Spleen (tissue), 11 donors: ENCODE data around the gene GUCY1A2. TPM values are rescaled to one million over a fixed set of nuclear protein-coding genes. Genes with fewer than 3 reads are reported as not detected.

Source experiments
- DNase-seq: peaks from one replicate; pipeline ENCODE4 v3.0.0-alpha.2; 2020
- H3K27ac ChIP-seq, 8 donors: fragments of 200-600 bp; sonication (generic) in 7 of 8; 1 replicate in 4 of 8; 2 replicates in 4 of 8; pipeline versions ENCODE4 v1.5.0 to v1.8.0; 2016 to 2021; ENCODE audit warnings: inconsistent platforms in 4 of 8, mild to moderate bottlenecking in 4 of 8, moderate library complexity in 1 of 8
- H3K27me3 ChIP-seq, 7 donors: fragments of 200-600 bp; sonication (generic) in 6 of 7; replicated peaks in 1 of 7; 1 replicate in 4 of 7; 2 replicates in 3 of 7; pipeline versions ENCODE4 v1.5.0 to v1.8.0; 2016 to 2021; ENCODE audit warnings: inconsistent platforms in 3 of 7, mild to moderate bottlenecking in 1 of 7
- H3K36me3 ChIP-seq, 6 donors: fragments of 200-600 bp; sonication (generic) in 5 of 6; 1 replicate in 4 of 6; 2 replicates in 2 of 6; pipeline versions ENCODE4 v1.5.0 to v1.8.0; 2016 to 2021; ENCODE audit warnings: inconsistent platforms in 2 of 6
- H3K4me1 ChIP-seq, 6 donors: fragments of 200-600 bp; sonication (generic) in 5 of 6; 1 replicate in 3 of 6; 2 replicates in 3 of 6; pipeline versions ENCODE4 v1.5.0 to v1.8.0; 2016 to 2021; ENCODE audit warnings: inconsistent platforms in 3 of 6
- H3K4me3 ChIP-seq, 8 donors: fragments of 200-600 bp; sonication (generic) in 7 of 8; 1 replicate in 4 of 8; 2 replicates in 4 of 8; pipeline versions ENCODE4 v1.5.0 to v1.8.0; 2016 to 2021; ENCODE audit warnings: inconsistent platforms in 4 of 8, mild to moderate bottlenecking in 4 of 8, moderate library complexity in 2 of 8
- H3K9me3 ChIP-seq, 8 donors: fragments of 200-600 bp; sonication (generic) in 7 of 8; 1 replicate in 4 of 8; 2 replicates in 4 of 8; pipeline versions ENCODE4 v1.5.0 to v1.8.0; 2016 to 2021; ENCODE audit warnings: inconsistent platforms in 4 of 8
- CTCF ChIP-seq, 11 experiments: fragments of 200-600 bp in 7 of 11; fragments of 450-650 bp in 4 of 11; sonication (generic) in 4 of 11; IDR thresholded peaks in 8 of 11; conservative IDR thresholded peaks in 3 of 11; 1 replicate in 7 of 11; 2 replicates in 4 of 11; pipeline versions ENCODE4 v1.4.0 to v1.8.0; 2016 to 2021; ENCODE audit warnings: antibody characterized with exemption in 11 of 11, inconsistent platforms in 4 of 11, mild to moderate bottlenecking in 1 of 11
- POLR2A ChIP-seq, 3 donors: fragments of 450-650 bp; IDR thresholded peaks; one replicate each; pipeline ENCODE4 v1.5.1; 2017; ENCODE audit warnings: antibody characterized with exemption in 3 of 3, mild to moderate bottlenecking in 1 of 3
- POLR2AphosphoS5 ChIP-seq, 3 donors: sonication (generic); formaldehyde crosslinking; IDR thresholded peaks; one replicate each; pipeline ENCODE4 v1.5.1; 2017; ENCODE audit warnings: antibody characterized with exemption in 3 of 3
- WGBS, 5 donors: extraction: QIAGEN DNeasy Blood & Tissue Kit in 3 of 5; methylation state at CpG; one replicate each; pipeline versions ENCODE4 v1.1.5 to v1.1.7; 2013 to 2018; 5-methylcytosine and 5-hydroxymethylcytosine counted together
- intact Hi-C: fragments of 100-400 bp; cut with DNase I; formaldehyde crosslinking; loops from one replicate; pipeline ENCODE4 v1.15.0; 2023; ENCODE audit warnings: low total_unique reads
- polyA plus RNA-seq, 3 donors: library from polyadenylated mRNA; stranded (reverse); fragments of 200-250 nt; gene quantifications; one replicate each; pipeline ENCODE4 v1.2.1, GENCODE V29; 2013
- total RNA-seq, 7 donors: library from RNA; depleted of rRNA in 3 of 7; stranded (reverse); fragments of >200 nt in 3 of 7; fragmentation: NEBNext Ultra II Directional in 4 of 7; extraction: Animal tissue kit (Norgen Biotek cat#: 25700) in 4 of 7; gene quantifications; one replicate each; pipeline versions ENCODE4 v1.1.0 to v1.2.1, GENCODE V29; 2016 to 2021
- donor health status: healthy with polysubstance abuse.
- donor health status: DM: no; HTN: no; CAD: no; lungs with moderate emphysema.
- donor health status: DM: no; HTN: no; CAD: no.
- donor health status: Bipolar disorder and iron deficiency.
- donor health status: healthy.
- donor health status: DM: no; HTN: no; CAD: no.
- donor health status: DM: yes; HTN: yes; CAD: no.

The GUCY1A2 gene
- total and polyA plus RNA-seq, 10 donors = 0.32 to 64.0 (median 17.6) TPM

- DNase-seq = no peak
- no peaks in the 10 kb centered on the region for H3K27me3 ChIP-seq
- intact Hi-C loops = no loop called here
- H3K4me3 ChIP-seq = no peak overlapping the region
- H3K27ac ChIP-seq = no peak overlapping the region
- H3K36me3 ChIP-seq = no peaks in the 10 kb centered on the region
- no peaks in the 10 kb centered on the region for H3K4me1 ChIP-seq
- peaks cover 0 to 10% (median 0%) of the 10 kb centered on the region in 8 donors for H3K9me3 ChIP-seq
- no peak for TF ChIP-seq POLR2A (IDR thresholded peaks at IDR 0.05)
- no peak for TF ChIP-seq CTCF (IDR thresholded peaks at IDR 0.05 in 8 of 11, conservative IDR thresholded peaks at IDR 0.05 in 3 of 11)
- no peak for TF ChIP-seq POLR2AphosphoS5 (IDR thresholded peaks at IDR 0.05)
- 70 to 90% (median 81%) methylated on average over 1 of the region's 1 CpG for WGBS, 5 donors
Measured at GRCh38 chr11:106748059-106748458, 270.2 kb downstream of the GUCY1A2 start.

- Histone ChIP-seq H3K27me3 (no peaks in the 10 kb centered on the region), H3K9me3 (peaks cover 0 to 3% (median 0%) of the 10 kb centered on the region in 8 donors), H3K4me1 (no peaks in the 10 kb centered on the region), H3K27ac (no peak overlapping the region), H3K36me3 (no peaks in the 10 kb centered on the region), H3K4me3 (no peak overlapping the region)
- no peak for TF ChIP-seq POLR2AphosphoS5 (IDR thresholded peaks at IDR 0.05)
- TF ChIP-seq POLR2A (IDR thresholded peaks at IDR 0.05) = no peak
- no peak for TF ChIP-seq CTCF (IDR thresholded peaks at IDR 0.05 in 8 of 11, conservative IDR thresholded peaks at IDR 0.05 in 3 of 11)
- WGBS, 5 donors = 54 to 81% (median 62%) methylated on average over 1 of the region's 1 CpG
- no peak for DNase-seq
- intact Hi-C loops = no loop called here
Measured at GRCh38 chr11:106745941-106746340, 272.3 kb downstream of the GUCY1A2 start.

GRCh38 chr11:106733635-106734034 is 284.6 kb downstream of the GUCY1A2 start:
- DNase-seq = no peak
- TF ChIP-seq POLR2AphosphoS5 (IDR thresholded peaks at IDR 0.05) (no peak), POLR2A (IDR thresholded peaks at IDR 0.05) (no peak), CTCF (IDR thresholded peaks at IDR 0.05 in 8 of 11, conservative IDR thresholded peaks at IDR 0.05 in 3 of 11) (no peak)

GRCh38 chr11:106728859-106729258 is 289.4 kb downstream of the GUCY1A2 start:
- no peaks in the 10 kb centered on the region for H3K27me3 ChIP-seq
- no peak overlapping the region for H3K27ac ChIP-seq
- no peaks in the 10 kb centered on the region for H3K9me3 ChIP-seq
- no peak overlapping the region for H3K4me3 ChIP-seq
- H3K4me1 ChIP-seq = no peaks in the 10 kb centered on the region
- H3K36me3 ChIP-seq = no peaks in the 10 kb centered on the region
- TF ChIP-seq POLR2AphosphoS5 (IDR thresholded peaks at IDR 0.05) = no peak
- TF ChIP-seq CTCF (IDR thresholded peaks at IDR 0.05 in 8 of 11, conservative IDR thresholded peaks at IDR 0.05 in 3 of 11) = no peak
- TF ChIP-seq POLR2A (IDR thresholded peaks at IDR 0.05) = no peak
- intact Hi-C loops = no loop called here
- no peak for DNase-seq

More at GRCh38 chr11:106733635-106734034, 284.6 kb downstream of the GUCY1A2 start:
- no peaks in the 10 kb centered on the region for H3K4me1 ChIP-seq
- no peaks in the 10 kb centered on the region for H3K27me3 ChIP-seq
- peaks cover 0 to 23% (median 14%) of the 10 kb centered on the region in 8 donors for H3K9me3 ChIP-seq
- H3K27ac ChIP-seq = no peak overlapping the region
- 82 to 90% (median 84%) methylated on average over 4 of the region's 4 CpGs for WGBS, 5 donors
- intact Hi-C loops = no loop called here
- no peaks in the 10 kb centered on the region for H3K36me3 ChIP-seq
- H3K4me3 ChIP-seq = no peak overlapping the region
